ENCODE measurements around the gene RCOR2.

Gene RCOR2

GRCh38 chr11:63918507-63919191 is 1.7 kb upstream of the RCOR2 start:
- H3K79me2 ChIP-seq (ENCODE audit: low read length), result no peaks in the 10 kb centered on the region
- H3K27ac ChIP-seq (ENCODE audit: low read length), result no peak overlapping the region
- H3K4me2 ChIP-seq (ENCODE audit: low read depth, low read length), result peak overlapping the region; percentile 70
- TF ChIP-seq EZH2phosphoT487 (IDR thresholded peaks at IDR 0.05; ENCODE audit: low read length), result no peak
- TF ChIP-seq CTCF (IDR thresholded peaks at IDR 0.05; ENCODE audit: low read length), result no peak
- no peak for TF ChIP-seq EZH2 (optimal IDR thresholded peaks at IDR 0.05; ENCODE audit: low read depth, low read length)
- DNase-seq, result no peak
- peak overlapping the region; percentile 17; the same call in 1 of the 2 replicates for H3K4me3 ChIP-seq (ENCODE audit: low read length)
- no peaks in the 10 kb centered on the region for H3K36me3 ChIP-seq (replicated peaks; ENCODE audit: insufficient read depth, low read length)
- H3F3A ChIP-seq (ENCODE audit: insufficient read depth, low read length), result no peaks in the 10 kb centered on the region
- peaks cover 28% of the 10 kb centered on the region for H3K27me3 ChIP-seq (replicated peaks; ENCODE audit: insufficient read depth, low read length)
- H4K20me1 ChIP-seq (ENCODE audit: insufficient read depth, low read length), result no peaks in the 10 kb centered on the region
- H3K9me2 ChIP-seq (replicated peaks; ENCODE audit: insufficient read depth, low read length), result no peaks in the 10 kb centered on the region
- H3K9ac ChIP-seq (ENCODE audit: low read length), result no peak overlapping the region
- H3K9me3 ChIP-seq (replicated peaks; ENCODE audit: insufficient read depth, low read length), result no peaks in the 10 kb centered on the region
- H3K4me1 ChIP-seq (ENCODE audit: low read length), result peaks cover 12% of the 10 kb centered on the region; the same call in 1 of the 2 replicates
- peak overlapping the region; percentile 51; the same call in 1 of the 2 replicates for H2AFZ ChIP-seq (ENCODE audit: low read length)

GRCh38 chr11:63917692-63918506 is 935 bp upstream of the RCOR2 start:
- Histone ChIP-seq H3K4me2 (ENCODE audit: low read depth, low read length) (peak overlapping the region; percentile 86), H2AFZ (ENCODE audit: low read length) (peak overlapping the region; percentile 80), H3K79me2 (ENCODE audit: low read length) (no peaks in the 10 kb centered on the region), H3K36me3 (replicated peaks; ENCODE audit: insufficient read depth, low read length) (no peaks in the 10 kb centered on the region), H4K20me1 (ENCODE audit: insufficient read depth, low read length) (no peaks in the 10 kb centered on the region), H3K9me3 (replicated peaks; ENCODE audit: insufficient read depth, low read length) (no peaks in the 10 kb centered on the region), H3K9ac (ENCODE audit: low read length) (no peak overlapping the region), H3K9me2 (replicated peaks; ENCODE audit: insufficient read depth, low read length) (no peaks in the 10 kb centered on the region), H3K4me3 (ENCODE audit: low read length) (peak overlapping the region; percentile 53), H3F3A (ENCODE audit: insufficient read depth, low read length) (no peaks in the 10 kb centered on the region), H3K4me1 (ENCODE audit: low read length) (peaks cover 12% of the 10 kb centered on the region; the same call in 1 of the 2 replicates), H3K27me3 (replicated peaks; ENCODE audit: insufficient read depth, low read length) (peaks cover 21% of the 10 kb centered on the region), H3K27ac (ENCODE audit: low read length) (no peak overlapping the region)
- TF ChIP-seq CTCF (IDR thresholded peaks at IDR 0.05; ENCODE audit: low read length) (no peak), EZH2 (optimal IDR thresholded peaks at IDR 0.05; ENCODE audit: low read depth, low read length) (no peak)
- DNase-seq, result peak; percentile 13

- Histone ChIP-seq H3K27me3 (replicated peaks; ENCODE audit: insufficient read depth, low read length) (peaks cover 5% of the 10 kb centered on the region), H3F3A (ENCODE audit: insufficient read depth, low read length) (no peaks in the 10 kb centered on the region), H3K79me2 (ENCODE audit: low read length) (no peaks in the 10 kb centered on the region), H3K36me3 (replicated peaks; ENCODE audit: insufficient read depth, low read length) (no peaks in the 10 kb centered on the region), H3K4me1 (ENCODE audit: low read length) (peaks cover 12% of the 10 kb centered on the region; the same call in 1 of the 2 replicates), H3K4me3 (ENCODE audit: low read length) (peak overlapping the region; percentile 70), H3K9me3 (replicated peaks; ENCODE audit: insufficient read depth, low read length) (no peaks in the 10 kb centered on the region), H3K9ac (ENCODE audit: low read length) (no peak overlapping the region), H2AFZ (ENCODE audit: low read length) (peak overlapping the region; percentile 77), H3K9me2 (replicated peaks; ENCODE audit: insufficient read depth, low read length) (no peaks in the 10 kb centered on the region), H4K20me1 (ENCODE audit: insufficient read depth, low read length) (no peaks in the 10 kb centered on the region), H3K4me2 (ENCODE audit: low read depth, low read length) (peak overlapping the region; percentile 88), H3K27ac (ENCODE audit: low read length) (no peak overlapping the region)
- TF ChIP-seq CTCF (IDR thresholded peaks at IDR 0.05; ENCODE audit: low read length) (peak; percentile 58), EZH2phosphoT487 (IDR thresholded peaks at IDR 0.05; ENCODE audit: low read length) (no peak), EZH2 (optimal IDR thresholded peaks at IDR 0.05; ENCODE audit: low read depth, low read length) (no peak)
- no peak for DNase-seq
Measured at GRCh38 chr11:63915961-63916836, 765 bp downstream of the RCOR2 start.
